Stimulated activated CD4-positive, alpha-beta T cell treated with anti-CD3 and anti-CD28 coated beads, Interleukin-12 subunit alpha, Interleukin-12 subunit beta, amount 100 ng/mL, for 48 hours (primary cell): ENCODE data around the gene CDH16.

Experiments used
- DNase-seq, 3 donors: peaks; one replicate each; pipeline ENCODE4 v3.0.0-alpha.2; 2020; ENCODE audit warnings: low read depth in 2 of 3, low spot score in 1 of 3

CDH16 gene

GRCh38 chr16:66930189-66930588 lies 11.5 kb upstream of the CDH16 start:
- no peak for DNase-seq

- peak in 1 of 3 donors; percentile 41 for DNase-seq
These were observed 10.2 kb upstream of the CDH16 start for GRCh38 chr16:66928702-66929388.

GRCh38 chr16:66927918-66928649 lies 9.4 kb upstream of the CDH16 start:
- DNase-seq, result no peak

GRCh38 chr16:66926961-66927436 lies 8.3 kb upstream of the CDH16 start:
- no peak for DNase-seq

GRCh38 chr16:66926171-66926947 lies 7.7 kb upstream of the CDH16 start:
- no peak for DNase-seq

GRCh38 chr16:66925322-66925840 lies 6.7 kb upstream of the CDH16 start, which contains the start of gene RRAD:
TSS of gene RRAD (minus strand) at chr16:66925535. CDS start at chr16:66925179, 356 bp downstream.
- no peak for DNase-seq

GRCh38 chr16:66924527-66925321 lies 6.0 kb upstream of the CDH16 start:
- DNase-seq, result peak in 1 of 3 donors; percentile 23

GRCh38 chr16:66923866-66924265 lies 5.2 kb upstream of the CDH16 start:
- DNase-seq, result no peak

GRCh38 chr16:66923247-66923731 lies 4.6 kb upstream of the CDH16 start:
- no peak for DNase-seq

- DNase-seq, result no peak
These were observed 3.2 kb upstream of the CDH16 start for GRCh38 chr16:66921729-66922450.

GRCh38 chr16:66920924-66921680 lies 2.4 kb upstream of the CDH16 start:
- DNase-seq, result no peak

GRCh38 chr16:66920299-66920590 lies 1.6 kb upstream of the CDH16 start:
- no peak for DNase-seq

- no peak for DNase-seq
These were observed 1.0 kb upstream of the CDH16 start for GRCh38 chr16:66919569-66920298.

GRCh38 chr16:66918355-66918754 lies 330 bp downstream of the CDH16 start:
- no peak for DNase-seq

GRCh38 chr16:66917741-66918140 lies 944 bp downstream of the CDH16 start:
- no peak for DNase-seq

- no peak for DNase-seq
These were observed 2.2 kb downstream of the CDH16 start for GRCh38 chr16:66916518-66916917.

- no peak for DNase-seq
These were observed 3.6 kb downstream of the CDH16 start for GRCh38 chr16:66915041-66915440.

GRCh38 chr16:66914541-66914940 lies 4.1 kb downstream of the CDH16 start:
- DNase-seq, result no peak

GRCh38 chr16:66913711-66914110 lies 5.0 kb downstream of the CDH16 start:
- DNase-seq, result no peak
